ENCODE data around the gene EPB41L1.
"Not testable (repeated sequence)": the region's sequence is repeated elsewhere in the genome, so short reads cannot be mapped to it uniquely, and the experiment has no call there.

The EPB41L1 gene

GRCh38 chr20:36133821-36134220 lies 20.7 kb upstream of the EPB41L1 start:
- Mint-ChIP-seq H3K36me3 (ENCODE audit: low read depth) (no peaks in the 10 kb centered on the region), H3K27me3 (ENCODE audit: low read depth, poor library complexity) (peaks cover 17% of the 10 kb centered on the region), H3K27ac (no peak overlapping the region), H3K9me3 (no peaks in the 10 kb centered on the region), H3K4me3 (no peak overlapping the region), H3K4me1 (peaks cover 14% of the 10 kb centered on the region)
- DNase-seq, result no peak
- TF ChIP-seq CTCF (IDR thresholded peaks at IDR 0.05), result no peak

GRCh38 chr20:36135159-36135558 lies 19.4 kb upstream of the EPB41L1 start:
- no peak for TF ChIP-seq CTCF (IDR thresholded peaks at IDR 0.05)
- H3K9me3 Mint-ChIP-seq, result no peaks in the 10 kb centered on the region
- H3K36me3 Mint-ChIP-seq (ENCODE audit: low read depth), result no peaks in the 10 kb centered on the region
- no peak overlapping the region for H3K27ac Mint-ChIP-seq
- H3K27me3 Mint-ChIP-seq (ENCODE audit: low read depth, poor library complexity), result peaks cover 13% of the 10 kb centered on the region
- no peak overlapping the region for H3K4me3 Mint-ChIP-seq
- peaks cover 13% of the 10 kb centered on the region for H3K4me1 Mint-ChIP-seq
- no peak for DNase-seq

- H3K27me3 Mint-ChIP-seq (ENCODE audit: low read depth, poor library complexity), result peaks cover 13% of the 10 kb centered on the region
- no peak for TF ChIP-seq CTCF (IDR thresholded peaks at IDR 0.05)
- no peaks in the 10 kb centered on the region for H3K9me3 Mint-ChIP-seq
- no peak for DNase-seq
- H3K4me3 Mint-ChIP-seq, result no peak overlapping the region
- H3K36me3 Mint-ChIP-seq (ENCODE audit: low read depth), result no peaks in the 10 kb centered on the region
- H3K4me1 Mint-ChIP-seq, result peaks cover 13% of the 10 kb centered on the region
- H3K27ac Mint-ChIP-seq, result no peak overlapping the region
Measured at GRCh38 chr20:36135821-36136220, 18.7 kb upstream of the EPB41L1 start.

GRCh38 chr20:36137313-36137712 lies 17.2 kb upstream of the EPB41L1 start:
- H3K4me3 Mint-ChIP-seq; H3K36me3 Mint-ChIP-seq (ENCODE audit: low read depth); H3K27ac Mint-ChIP-seq; H3K9me3 Mint-ChIP-seq; DNase-seq: not testable (repeated sequence)
- peaks cover 13% of the 10 kb centered on the region for H3K27me3 Mint-ChIP-seq (ENCODE audit: low read depth, poor library complexity)
- H3K4me1 Mint-ChIP-seq, result peaks cover 14% of the 10 kb centered on the region

GRCh38 chr20:36141310-36141709 lies 13.2 kb upstream of the EPB41L1 start:
- H3K36me3 Mint-ChIP-seq (ENCODE audit: low read depth), result no peaks in the 10 kb centered on the region
- no peak for TF ChIP-seq CTCF (IDR thresholded peaks at IDR 0.05)
- no peaks in the 10 kb centered on the region for H3K9me3 Mint-ChIP-seq
- peaks cover 25% of the 10 kb centered on the region for H3K4me1 Mint-ChIP-seq
- no peak overlapping the region for H3K4me3 Mint-ChIP-seq
- DNase-seq, result no peak
- H3K27ac Mint-ChIP-seq, result no peak overlapping the region
- H3K27me3 Mint-ChIP-seq (ENCODE audit: low read depth, poor library complexity), result peaks cover 8% of the 10 kb centered on the region

- Mint-ChIP-seq H3K4me1 (peaks cover 32% of the 10 kb centered on the region), H3K27ac (no peak overlapping the region), H3K9me3 (no peaks in the 10 kb centered on the region), H3K36me3 (ENCODE audit: low read depth) (no peaks in the 10 kb centered on the region), H3K4me3 (no peak overlapping the region), H3K27me3 (ENCODE audit: low read depth, poor library complexity) (peaks cover 10% of the 10 kb centered on the region)
- DNase-seq, result no peak
- no peak for TF ChIP-seq CTCF (IDR thresholded peaks at IDR 0.05)
Measured at GRCh38 chr20:36144336-36144735, 10.2 kb upstream of the EPB41L1 start.

Data from nephron progenitor cell (in vitro differentiated cells).